ENCODE results near the gene SETBP1. TPM values are rescaled to one million over a fixed set of nuclear protein-coding genes. Genes with fewer than 3 reads are reported as not detected.
A peak's percentile ranks its signal among the peaks of the same experiment; 100 is the strongest.

SETBP1 gene
- total and polyA plus RNA-seq, 4 donors, result 23.1 to 39.8 (median 27.8) TPM

GRCh38 chr18:44699572-44700261, 19.0 kb downstream of the SETBP1 start:
- H3K27ac ChIP-seq (ENCODE audit: low read depth, low read length), result no peak overlapping the region
- peaks cover 20% of the 10 kb centered on the region for H3K4me1 ChIP-seq (ENCODE audit: control insufficient read depth, insufficient read depth, low read length)

GRCh38 chr18:44700652-44701051, 20.0 kb downstream of the SETBP1 start:
- Histone ChIP-seq H3K4me1 (ENCODE audit: control insufficient read depth, insufficient read depth, low read length) (peaks cover 20% of the 10 kb centered on the region), H3K4me3 (ENCODE audit: low read depth, low read length) (no peak overlapping the region), H3K27ac (ENCODE audit: low read depth, low read length) (no peak overlapping the region), H3K9me3 (ENCODE audit: control insufficient read depth, insufficient read depth, low read length) (no peaks in the 10 kb centered on the region), H3K27me3 (ENCODE audit: control insufficient read depth, insufficient read depth, low read length) (no peaks in the 10 kb centered on the region), H3K36me3 (ENCODE audit: control insufficient read depth, insufficient read depth, low read length) (peaks cover 4% of the 10 kb centered on the region)
- DNase-seq (ENCODE audit: low read depth in 4 of 6, low spot score in 6 of 6), result peak in 2 of 6 donors; percentile 32 to 57
- 33% methylated on average over 2 of the region's 5 CpGs for WGBS (ENCODE audit: insufficient coverage)

More at GRCh38 chr18:44699572-44700261, 19.0 kb downstream of the SETBP1 start:
- Histone ChIP-seq H3K36me3 (ENCODE audit: control insufficient read depth, insufficient read depth, low read length) (peaks cover 4% of the 10 kb centered on the region), H3K27me3 (ENCODE audit: control insufficient read depth, insufficient read depth, low read length) (no peaks in the 10 kb centered on the region), H3K9me3 (ENCODE audit: control insufficient read depth, insufficient read depth, low read length) (no peaks in the 10 kb centered on the region), H3K4me3 (ENCODE audit: low read depth, low read length) (no peak overlapping the region)
- 38% methylated on average over 8 of the region's 10 CpGs for WGBS (ENCODE audit: insufficient coverage)
- no peak for DNase-seq (ENCODE audit: low read depth in 4 of 6, low spot score in 6 of 6)

GRCh38 chr18:44701227-44701626, 20.5 kb downstream of the SETBP1 start:
- H3K36me3 ChIP-seq (ENCODE audit: control insufficient read depth, insufficient read depth, low read length), result peaks cover 4% of the 10 kb centered on the region
- no peak overlapping the region for H3K27ac ChIP-seq (ENCODE audit: low read depth, low read length)
- H3K27me3 ChIP-seq (ENCODE audit: control insufficient read depth, insufficient read depth, low read length), result no peaks in the 10 kb centered on the region
- peaks cover 18% of the 10 kb centered on the region for H3K4me1 ChIP-seq (ENCODE audit: control insufficient read depth, insufficient read depth, low read length)
- WGBS (ENCODE audit: insufficient coverage), result 90% methylated on average over 6 of the region's 10 CpGs
- no peak overlapping the region for H3K4me3 ChIP-seq (ENCODE audit: low read depth, low read length)
- no peaks in the 10 kb centered on the region for H3K9me3 ChIP-seq (ENCODE audit: control insufficient read depth, insufficient read depth, low read length)
- DNase-seq (ENCODE audit: low read depth in 4 of 6, low spot score in 6 of 6), result no peak

- Histone ChIP-seq H3K4me1 (ENCODE audit: control insufficient read depth, insufficient read depth, low read length) (peaks cover 9% of the 10 kb centered on the region), H3K27me3 (ENCODE audit: control insufficient read depth, insufficient read depth, low read length) (no peaks in the 10 kb centered on the region), H3K36me3 (ENCODE audit: control insufficient read depth, insufficient read depth, low read length) (peaks cover 4% of the 10 kb centered on the region), H3K9me3 (ENCODE audit: control insufficient read depth, insufficient read depth, low read length) (no peaks in the 10 kb centered on the region), H3K27ac (ENCODE audit: low read depth, low read length) (no peak overlapping the region), H3K4me3 (ENCODE audit: low read depth, low read length) (no peak overlapping the region)
- DNase-seq (ENCODE audit: low read depth in 4 of 6, low spot score in 6 of 6), result no peak
- WGBS (ENCODE audit: insufficient coverage), result 100% methylated on average over 1 of the region's 1 CpG
Measured at GRCh38 chr18:44702594-44702993, 21.9 kb downstream of the SETBP1 start.

- WGBS (ENCODE audit: insufficient coverage), result 100% methylated on average over 1 of the region's 1 CpG
- H3K9me3 ChIP-seq (ENCODE audit: control insufficient read depth, insufficient read depth, low read length), result no peaks in the 10 kb centered on the region
- peaks cover 12% of the 10 kb centered on the region for H3K4me1 ChIP-seq (ENCODE audit: control insufficient read depth, insufficient read depth, low read length)
Measured at GRCh38 chr18:44704135-44704789, 23.6 kb downstream of the SETBP1 start.

GRCh38 chr18:44705075-44705675, 24.5 kb downstream of the SETBP1 start:
- Histone ChIP-seq H3K4me3 (ENCODE audit: low read depth, low read length) (no peak overlapping the region), H3K27me3 (ENCODE audit: control insufficient read depth, insufficient read depth, low read length) (no peaks in the 10 kb centered on the region), H3K36me3 (ENCODE audit: control insufficient read depth, insufficient read depth, low read length) (peaks cover 4% of the 10 kb centered on the region), H3K9me3 (ENCODE audit: control insufficient read depth, insufficient read depth, low read length) (no peaks in the 10 kb centered on the region), H3K27ac (ENCODE audit: low read depth, low read length) (no peak overlapping the region), H3K4me1 (ENCODE audit: control insufficient read depth, insufficient read depth, low read length) (peaks cover 6% of the 10 kb centered on the region)
- no peak for DNase-seq (ENCODE audit: low read depth in 4 of 6, low spot score in 6 of 6)
- no CpG with 5 or more reads among the region's 2 CpGs for WGBS (ENCODE audit: insufficient coverage)

More at GRCh38 chr18:44704135-44704789, 23.6 kb downstream of the SETBP1 start:
- H3K4me3 ChIP-seq (ENCODE audit: low read depth, low read length), result no peak overlapping the region
- no peak for DNase-seq (ENCODE audit: low read depth in 4 of 6, low spot score in 6 of 6)
- H3K27ac ChIP-seq (ENCODE audit: low read depth, low read length), result no peak overlapping the region
- H3K36me3 ChIP-seq (ENCODE audit: control insufficient read depth, insufficient read depth, low read length), result peaks cover 4% of the 10 kb centered on the region
- H3K27me3 ChIP-seq (ENCODE audit: control insufficient read depth, insufficient read depth, low read length), result no peaks in the 10 kb centered on the region

- no peaks in the 10 kb centered on the region for H3K27me3 ChIP-seq (ENCODE audit: control insufficient read depth, insufficient read depth, low read length)
- no peak for DNase-seq (ENCODE audit: low read depth in 4 of 6, low spot score in 6 of 6)
- no peak overlapping the region for H3K4me3 ChIP-seq (ENCODE audit: low read depth, low read length)
- peaks cover 10% of the 10 kb centered on the region for H3K36me3 ChIP-seq (ENCODE audit: control insufficient read depth, insufficient read depth, low read length)
- no CpG with 5 or more reads among the region's 9 CpGs for WGBS (ENCODE audit: insufficient coverage)
- H3K27ac ChIP-seq (ENCODE audit: low read depth, low read length), result no peak overlapping the region
- peaks cover 3% of the 10 kb centered on the region for H3K4me1 ChIP-seq (ENCODE audit: control insufficient read depth, insufficient read depth, low read length)
- no peaks in the 10 kb centered on the region for H3K9me3 ChIP-seq (ENCODE audit: control insufficient read depth, insufficient read depth, low read length)
Measured at GRCh38 chr18:44708451-44709083, 27.9 kb downstream of the SETBP1 start.

- no peak overlapping the region for H3K4me3 ChIP-seq (ENCODE audit: low read depth, low read length)
- H3K4me1 ChIP-seq (ENCODE audit: control insufficient read depth, insufficient read depth, low read length), result peaks cover 3% of the 10 kb centered on the region
- H3K27ac ChIP-seq (ENCODE audit: low read depth, low read length), result no peak overlapping the region
- 35% methylated on average over 5 of the region's 9 CpGs for WGBS (ENCODE audit: insufficient coverage)
- H3K36me3 ChIP-seq (ENCODE audit: control insufficient read depth, insufficient read depth, low read length), result peaks cover 10% of the 10 kb centered on the region
- no peak for DNase-seq (ENCODE audit: low read depth in 4 of 6, low spot score in 6 of 6)
- no peaks in the 10 kb centered on the region for H3K27me3 ChIP-seq (ENCODE audit: control insufficient read depth, insufficient read depth, low read length)
- H3K9me3 ChIP-seq (ENCODE audit: control insufficient read depth, insufficient read depth, low read length), result no peaks in the 10 kb centered on the region
Measured at GRCh38 chr18:44709307-44710126, 28.8 kb downstream of the SETBP1 start.

- peaks cover 10% of the 10 kb centered on the region for H3K36me3 ChIP-seq (ENCODE audit: control insufficient read depth, insufficient read depth, low read length)
- H3K27ac ChIP-seq (ENCODE audit: low read depth, low read length), result no peak overlapping the region
- H3K4me3 ChIP-seq (ENCODE audit: low read depth, low read length), result no peak overlapping the region
- 82% methylated on average over 4 of the region's 8 CpGs for WGBS (ENCODE audit: insufficient coverage)
- peaks cover 13% of the 10 kb centered on the region for H3K4me1 ChIP-seq (ENCODE audit: control insufficient read depth, insufficient read depth, low read length)
- H3K9me3 ChIP-seq (ENCODE audit: control insufficient read depth, insufficient read depth, low read length), result no peaks in the 10 kb centered on the region
- DNase-seq (ENCODE audit: low read depth in 4 of 6, low spot score in 6 of 6), result no peak
- H3K27me3 ChIP-seq (ENCODE audit: control insufficient read depth, insufficient read depth, low read length), result no peaks in the 10 kb centered on the region
Measured at GRCh38 chr18:44710931-44711330, 30.2 kb downstream of the SETBP1 start.

Measured in spinal cord (tissue), 10 donors.